Kidney epithelial cell (primary cell): ENCODE data around the gene TIAM2. TPM values are rescaled to one million over a fixed set of nuclear protein-coding genes. Genes with fewer than 3 reads are reported as not detected.

ENCODE experiments used
- DNase-seq: peaks from one replicate; pipeline ENCODE4 v3.0.0-alpha.2; 2010; ENCODE audit warnings: low read depth
- H3K27me3 ChIP-seq: 2 replicates; pipeline ENCODE4 v1.6.0; 2011; ENCODE audit warnings: low read length; ENCODE audit not compliant: control insufficient read depth, insufficient read depth
- H3K36me3 ChIP-seq: 2 replicates; pipeline ENCODE4 v1.5.1; 2011; ENCODE audit warnings: low read length; ENCODE audit not compliant: control insufficient read depth, insufficient read depth
- H3K4me3 ChIP-seq: 2 replicates; pipeline ENCODE4 v1.5.1; 2011; ENCODE audit warnings: low read depth, mild to moderate bottlenecking, control low read depth, low read length
- total RNA-seq: library from RNA; depleted of rRNA; stranded (reverse); fragments of >200 nt; gene quantifications from 2 replicates; pipeline ENCODE4 v1.2.3, GENCODE V29; 2015
- TF ChIP-seq, protein P1 (sequence below): IDR thresholded peaks from 2 replicates; pipeline ENCODE4 v1.5.1; 2011; ENCODE audit warnings: mild to moderate bottlenecking, moderate library complexity, low read length, control low read depth, inconsistent platforms; ENCODE audit not compliant: insufficient read depth, poor library complexity, severe bottlenecking

TIAM2 gene
- total RNA-seq, 1 donor from 2014 or later: 21.3 TPM

DNA sequence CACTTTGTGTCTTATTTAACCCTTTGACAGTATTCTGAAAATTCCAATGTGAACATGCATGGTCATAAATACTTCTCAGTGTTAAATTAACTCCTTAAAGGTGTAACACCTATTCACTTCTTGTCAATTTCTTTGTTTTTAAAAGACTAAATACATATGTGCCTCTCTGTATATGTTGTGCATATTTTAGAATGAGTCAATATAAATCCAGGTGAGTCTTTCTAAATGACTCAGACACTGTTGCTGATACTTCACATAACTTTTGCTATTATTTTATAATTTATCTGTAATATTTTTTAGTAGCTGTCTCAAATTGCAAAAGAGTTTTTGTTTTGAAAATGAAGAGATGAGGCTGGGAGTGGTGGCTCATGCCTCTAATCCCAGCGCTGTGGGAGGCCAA, 36.0 kb downstream of the TIAM2 start:
- Histone ChIP-seq H3K36me3 (no peaks in the 10 kb centered on the region), H3K4me3 (no peak overlapping the region), H3K27me3 (no peaks in the 10 kb centered on the region)
- DNase-seq: no peak
- TF ChIP-seq, protein P1, sequence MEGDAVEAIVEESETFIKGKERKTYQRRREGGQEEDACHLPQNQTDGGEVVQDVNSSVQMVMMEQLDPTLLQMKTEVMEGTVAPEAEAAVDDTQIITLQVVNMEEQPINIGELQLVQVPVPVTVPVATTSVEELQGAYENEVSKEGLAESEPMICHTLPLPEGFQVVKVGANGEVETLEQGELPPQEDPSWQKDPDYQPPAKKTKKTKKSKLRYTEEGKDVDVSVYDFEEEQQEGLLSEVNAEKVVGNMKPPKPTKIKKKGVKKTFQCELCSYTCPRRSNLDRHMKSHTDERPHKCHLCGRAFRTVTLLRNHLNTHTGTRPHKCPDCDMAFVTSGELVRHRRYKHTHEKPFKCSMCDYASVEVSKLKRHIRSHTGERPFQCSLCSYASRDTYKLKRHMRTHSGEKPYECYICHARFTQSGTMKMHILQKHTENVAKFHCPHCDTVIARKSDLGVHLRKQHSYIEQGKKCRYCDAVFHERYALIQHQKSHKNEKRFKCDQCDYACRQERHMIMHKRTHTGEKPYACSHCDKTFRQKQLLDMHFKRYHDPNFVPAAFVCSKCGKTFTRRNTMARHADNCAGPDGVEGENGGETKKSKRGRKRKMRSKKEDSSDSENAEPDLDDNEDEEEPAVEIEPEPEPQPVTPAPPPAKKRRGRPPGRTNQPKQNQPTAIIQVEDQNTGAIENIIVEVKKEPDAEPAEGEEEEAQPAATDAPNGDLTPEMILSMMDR: no peak

DNA sequence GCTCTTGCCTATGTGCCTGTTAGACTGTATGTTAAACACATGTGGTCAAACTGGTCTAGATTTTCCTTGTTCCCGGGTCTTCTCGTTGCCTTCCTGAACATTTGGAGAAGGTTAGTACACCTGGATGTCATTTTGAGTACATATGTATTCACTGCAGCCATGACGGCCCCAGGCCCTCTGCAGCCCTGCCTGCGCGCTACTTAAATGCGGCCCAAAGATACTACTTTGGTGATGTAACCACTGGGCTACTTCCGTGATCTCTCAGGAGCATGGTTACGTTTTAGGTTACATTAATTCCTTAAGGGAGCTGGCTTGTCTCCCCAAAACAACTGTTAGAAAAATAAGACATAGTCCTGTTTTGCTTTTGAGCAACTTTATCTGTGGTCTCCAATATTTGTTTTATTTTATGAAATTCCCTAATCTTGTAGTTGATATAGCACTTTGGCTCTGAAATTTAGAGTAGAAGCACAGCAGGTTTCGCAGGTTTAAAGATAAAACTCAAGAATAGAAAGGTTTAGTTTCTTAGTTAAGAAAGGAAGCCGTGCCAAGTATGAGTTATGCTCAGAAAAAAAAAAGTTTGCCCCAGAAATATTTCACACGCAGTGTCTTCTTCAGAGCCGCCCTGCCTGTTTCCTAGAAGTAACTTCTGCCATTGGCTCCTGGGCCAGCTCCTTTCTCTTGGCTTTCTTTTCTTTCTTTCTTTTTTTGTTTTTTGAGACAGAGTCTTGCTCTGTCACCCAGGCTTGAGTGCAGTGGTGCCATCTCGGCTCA, 38.1 kb downstream of the TIAM2 start:
- Histone ChIP-seq H3K27me3 (no peaks in the 10 kb centered on the region), H3K4me3 (no peak overlapping the region), H3K36me3 (no peaks in the 10 kb centered on the region)
- TF ChIP-seq, protein P1: no peak
- DNase-seq: no peak

DNA sequence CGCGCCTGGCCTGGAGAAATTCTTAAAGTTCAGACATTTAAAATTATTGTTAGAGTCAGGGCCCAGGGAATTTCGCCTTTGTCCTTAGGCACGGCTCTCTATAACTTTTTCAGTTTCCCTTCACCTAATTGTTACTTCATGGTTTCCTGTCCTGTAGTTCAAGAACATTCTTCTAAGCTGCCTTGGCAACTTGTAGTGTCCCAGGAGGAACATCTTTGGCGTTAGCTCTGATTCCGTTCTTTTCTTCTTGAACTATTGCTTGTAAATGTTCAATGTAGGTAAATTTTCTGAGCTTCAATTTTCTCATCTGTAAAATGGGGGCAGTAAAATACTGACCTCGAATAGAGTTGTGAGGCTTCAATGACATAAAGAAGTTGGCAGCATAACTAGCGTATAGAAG, 41.8 kb downstream of the TIAM2 start:
- H3K27me3 ChIP-seq: no peaks in the 10 kb centered on the region
- no peak overlapping the region for H3K4me3 ChIP-seq
- no peaks in the 10 kb centered on the region for H3K36me3 ChIP-seq
- no peak for DNase-seq
- TF ChIP-seq, protein P1: no peak

DNA sequence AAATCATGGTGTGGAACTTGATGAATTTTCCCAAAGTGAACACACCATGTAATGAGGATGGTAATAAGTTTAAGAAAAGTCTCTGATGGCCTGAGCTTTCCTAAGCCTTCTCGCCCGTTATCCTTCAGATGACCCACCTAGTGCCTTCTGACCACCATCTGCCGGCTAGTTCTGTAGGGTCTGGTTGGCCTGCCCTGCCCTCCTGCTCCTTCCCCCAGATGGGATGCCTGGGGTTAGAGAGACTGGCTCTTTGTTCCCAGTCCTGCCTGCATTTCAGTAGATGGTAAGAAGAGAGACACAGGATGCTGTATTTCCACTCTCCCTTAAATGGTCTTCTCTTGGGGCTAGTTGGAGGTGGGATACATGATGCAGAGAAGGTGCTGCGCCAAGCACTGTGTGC, 43.0 kb downstream of the TIAM2 start:
- TF ChIP-seq, protein P1: no peak
- Histone ChIP-seq H3K36me3 (no peaks in the 10 kb centered on the region), H3K4me3 (no peak overlapping the region), H3K27me3 (no peaks in the 10 kb centered on the region)
- DNase-seq: no peak

DNA sequence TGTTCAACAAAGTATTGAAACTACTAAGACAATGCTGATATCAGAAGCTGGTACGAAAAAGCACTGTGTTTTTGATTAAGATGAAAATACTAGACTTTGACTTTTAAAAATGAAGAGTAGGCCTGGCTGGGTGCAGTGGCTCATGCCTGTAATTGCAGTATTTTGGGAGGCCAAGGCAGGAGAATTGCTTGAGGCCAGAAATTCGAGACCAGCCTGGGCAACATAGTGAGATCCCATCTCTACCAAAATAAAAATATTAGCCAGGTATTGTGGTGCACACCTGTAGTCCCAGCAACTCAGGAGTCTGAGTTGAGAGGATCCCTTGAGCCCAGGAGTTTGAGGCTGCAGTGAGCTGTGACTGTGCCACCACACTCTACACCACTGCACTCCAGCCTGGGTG, 43.4 kb downstream of the TIAM2 start:
- Histone ChIP-seq H3K36me3 (no peaks in the 10 kb centered on the region), H3K27me3 (no peaks in the 10 kb centered on the region), H3K4me3 (no peak overlapping the region)
- no peak for DNase-seq
- TF ChIP-seq, protein P1: no peak

DNA sequence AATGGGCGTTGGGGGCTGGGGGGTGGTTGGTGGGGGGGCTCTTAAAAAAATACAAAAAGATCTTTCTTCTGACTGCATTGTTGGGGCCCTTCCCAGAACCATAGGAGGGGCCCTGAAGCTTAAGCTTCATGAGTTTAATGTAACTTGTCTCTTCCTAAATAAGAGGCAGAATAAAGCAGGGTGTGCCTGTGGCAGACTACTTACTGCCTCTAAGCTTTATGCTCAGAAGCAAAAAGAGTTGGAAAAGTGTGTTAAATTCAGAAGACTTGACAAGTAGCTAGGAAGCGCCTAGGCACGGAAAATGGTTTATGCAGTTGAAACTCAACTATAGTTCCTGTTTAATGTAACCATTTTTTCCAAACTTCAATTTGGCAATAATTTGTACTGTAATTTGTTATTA, 44.5 kb downstream of the TIAM2 start:
- Histone ChIP-seq H3K4me3 (no peak overlapping the region), H3K36me3 (no peaks in the 10 kb centered on the region), H3K27me3 (no peaks in the 10 kb centered on the region)
- TF ChIP-seq, protein P1: no peak
- no peak for DNase-seq
